BE2C (cell line): ENCODE results near the gene LRRC61.
A peak's percentile ranks its signal among the peaks of the same experiment; 100 is the strongest.

ENCODE experiments used
- DNase-seq: peaks from one replicate; pipeline ENCODE4 v3.0.0-alpha.2; 2020
- H3K27me3 ChIP-seq: fragments of 250-450 bp; sonication (Bioruptor Pico); 2 replicates; pipeline ENCODE4 v1.5.1; 2020; ENCODE audit warnings: mild to moderate bottlenecking
- H3K36me3 ChIP-seq: fragments of 250-450 bp; sonication (Bioruptor Pico); 2 replicates; pipeline ENCODE4 v1.5.1; 2020; ENCODE audit warnings: mild to moderate bottlenecking
- H3K4me1 ChIP-seq: fragments of 250-450 bp; sonication (Bioruptor Pico); 2 replicates; pipeline ENCODE4 v1.5.1; 2020
- H3K4me3 ChIP-seq: 2 replicates; pipeline ENCODE4 v1.5.1; 2011; ENCODE audit warnings: low read depth, low read length
- H3K9me3 ChIP-seq: fragments of 250-450 bp; sonication (Bioruptor Pico); 2 replicates; pipeline ENCODE4 v1.5.1; 2020
- CTCF ChIP-seq: IDR thresholded peaks from 2 replicates; pipeline ENCODE4 v1.5.1; 2012; ENCODE audit warnings: mild to moderate bottlenecking, low read depth, low read length

LRRC61 gene

GRCh38 chr7:150355666-150356059 lies 32.5 kb downstream of the LRRC61 start:
- TF ChIP-seq CTCF = no peak
- Histone ChIP-seq H3K36me3 (no peaks in the 10 kb centered on the region), H3K9me3 (no peaks in the 10 kb centered on the region), H3K27me3 (peaks cover 8% of the 10 kb centered on the region; the same call in 1 of the 2 replicates), H3K4me3 (no peak overlapping the region), H3K4me1 (peaks cover 4% of the 10 kb centered on the region)
- no peak for DNase-seq

GRCh38 chr7:150356265-150356897 lies 33.2 kb downstream of the LRRC61 start:
- Histone ChIP-seq H3K27me3 (peaks cover 8% of the 10 kb centered on the region; the same call in 1 of the 2 replicates), H3K4me3 (no peak overlapping the region), H3K4me1 (peaks cover 4% of the 10 kb centered on the region), H3K9me3 (no peaks in the 10 kb centered on the region), H3K36me3 (no peaks in the 10 kb centered on the region)
- no peak for DNase-seq
- peak; percentile 84 for TF ChIP-seq CTCF

GRCh38 chr7:150357270-150357669 lies 34.1 kb downstream of the LRRC61 start:
- no peaks in the 10 kb centered on the region for H3K9me3 ChIP-seq
- TF ChIP-seq CTCF = no peak
- H3K4me1 ChIP-seq = peaks cover 4% of the 10 kb centered on the region
- H3K27me3 ChIP-seq = peaks cover 2% of the 10 kb centered on the region; the same call in 1 of the 2 replicates
- no peaks in the 10 kb centered on the region for H3K36me3 ChIP-seq
- no peak for DNase-seq
- H3K4me3 ChIP-seq = no peak overlapping the region

- DNase-seq = no peak
- Histone ChIP-seq H3K9me3 (no peaks in the 10 kb centered on the region), H3K4me1 (peaks cover 4% of the 10 kb centered on the region), H3K27me3 (no peaks in the 10 kb centered on the region), H3K36me3 (no peaks in the 10 kb centered on the region), H3K4me3 (no peak overlapping the region)
- no peak; the same call in 1 of the 2 replicates for TF ChIP-seq CTCF
Observed at GRCh38 chr7:150357771-150358427, 34.7 kb downstream of the LRRC61 start.

GRCh38 chr7:150358433-150358832 lies 35.3 kb downstream of the LRRC61 start:
- no peaks in the 10 kb centered on the region for H3K36me3 ChIP-seq
- H3K4me1 ChIP-seq = peaks cover 5% of the 10 kb centered on the region
- H3K9me3 ChIP-seq = no peaks in the 10 kb centered on the region
- no peaks in the 10 kb centered on the region for H3K27me3 ChIP-seq
- DNase-seq = no peak
- no peak for TF ChIP-seq CTCF
- no peak overlapping the region for H3K4me3 ChIP-seq

- no peak for TF ChIP-seq CTCF
- H3K27me3 ChIP-seq = no peaks in the 10 kb centered on the region
- H3K4me3 ChIP-seq = no peak overlapping the region
- H3K9me3 ChIP-seq = no peaks in the 10 kb centered on the region
- peaks cover 10% of the 10 kb centered on the region for H3K4me1 ChIP-seq
- no peak for DNase-seq
- no peaks in the 10 kb centered on the region for H3K36me3 ChIP-seq
Observed at GRCh38 chr7:150358988-150359621, 36.0 kb downstream of the LRRC61 start.
